ENCODE data around the gene ITGAV.

DNA sequence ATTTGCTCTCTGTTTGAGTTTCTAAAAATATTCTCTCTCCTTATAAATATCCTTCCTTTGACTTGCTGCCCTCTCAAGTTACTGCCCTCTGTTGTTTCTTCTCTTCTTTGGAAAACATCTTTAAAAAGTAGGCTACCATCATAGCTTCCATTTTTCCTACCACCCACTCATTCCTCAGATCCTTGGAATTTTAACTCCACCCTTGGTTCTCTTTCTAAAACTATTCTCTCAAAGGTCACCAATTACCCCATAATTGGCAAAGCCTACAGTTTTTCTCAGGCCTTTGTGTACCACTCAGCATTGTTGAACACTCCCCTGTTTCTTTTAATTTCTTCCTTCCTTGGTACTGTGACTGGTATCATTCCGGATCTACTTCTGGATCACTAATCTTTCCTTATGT is 43.0 kb upstream of the ITGAV start:
- TF ChIP-seq, protein P1, sequence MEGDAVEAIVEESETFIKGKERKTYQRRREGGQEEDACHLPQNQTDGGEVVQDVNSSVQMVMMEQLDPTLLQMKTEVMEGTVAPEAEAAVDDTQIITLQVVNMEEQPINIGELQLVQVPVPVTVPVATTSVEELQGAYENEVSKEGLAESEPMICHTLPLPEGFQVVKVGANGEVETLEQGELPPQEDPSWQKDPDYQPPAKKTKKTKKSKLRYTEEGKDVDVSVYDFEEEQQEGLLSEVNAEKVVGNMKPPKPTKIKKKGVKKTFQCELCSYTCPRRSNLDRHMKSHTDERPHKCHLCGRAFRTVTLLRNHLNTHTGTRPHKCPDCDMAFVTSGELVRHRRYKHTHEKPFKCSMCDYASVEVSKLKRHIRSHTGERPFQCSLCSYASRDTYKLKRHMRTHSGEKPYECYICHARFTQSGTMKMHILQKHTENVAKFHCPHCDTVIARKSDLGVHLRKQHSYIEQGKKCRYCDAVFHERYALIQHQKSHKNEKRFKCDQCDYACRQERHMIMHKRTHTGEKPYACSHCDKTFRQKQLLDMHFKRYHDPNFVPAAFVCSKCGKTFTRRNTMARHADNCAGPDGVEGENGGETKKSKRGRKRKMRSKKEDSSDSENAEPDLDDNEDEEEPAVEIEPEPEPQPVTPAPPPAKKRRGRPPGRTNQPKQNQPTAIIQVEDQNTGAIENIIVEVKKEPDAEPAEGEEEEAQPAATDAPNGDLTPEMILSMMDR (IDR thresholded peaks at IDR 0.05): no peak
- no peak for TF ChIP-seq POLR2A (IDR thresholded peaks at IDR 0.05)
- TF ChIP-seq POLR2AphosphoS5 (IDR thresholded peaks at IDR 0.05): no peak
